Measurements from ENCODE around the gene UBE2D1.
"Not testable (repeated sequence)": the region's sequence is repeated elsewhere in the genome, so short reads cannot be mapped to it uniquely, and the experiment has no call there.

Gene UBE2D1

DNA sequence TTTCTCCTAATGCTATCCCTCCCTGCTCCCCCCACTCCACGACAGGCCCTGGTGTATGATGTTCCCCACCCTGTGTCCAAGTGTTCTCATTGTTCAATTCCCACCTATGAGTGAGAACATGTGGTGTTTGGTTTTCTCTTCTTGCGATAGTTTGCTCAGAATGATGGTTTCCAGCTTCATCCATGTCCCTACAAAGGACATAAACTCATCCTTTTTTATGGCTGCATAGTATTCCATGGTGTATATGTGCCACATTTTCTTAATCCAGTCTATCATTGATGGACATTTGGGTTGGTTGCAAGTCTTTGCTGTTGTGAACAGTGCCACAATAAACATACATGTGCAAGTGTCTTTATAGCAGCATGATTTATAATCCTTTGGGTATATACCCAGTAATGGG lies 83.1 kb downstream of the UBE2D1 start:
- intact Hi-C loops (cut with DNase I); DNase-seq: not testable (repeated sequence)

Data from posterior cingulate gyrus (tissue), 11 donors.